ENCODE measurements around the gene MSRB3. TPM values are rescaled to one million over a fixed set of nuclear protein-coding genes. Genes with fewer than 3 reads are reported as not detected.

The MSRB3 gene
- total and polyA plus RNA-seq, 2 donors (not counting 3 experiments of a cell fraction or from before 2014, with no cell fraction given): 20.0 to 59.3 TPM

DNA sequence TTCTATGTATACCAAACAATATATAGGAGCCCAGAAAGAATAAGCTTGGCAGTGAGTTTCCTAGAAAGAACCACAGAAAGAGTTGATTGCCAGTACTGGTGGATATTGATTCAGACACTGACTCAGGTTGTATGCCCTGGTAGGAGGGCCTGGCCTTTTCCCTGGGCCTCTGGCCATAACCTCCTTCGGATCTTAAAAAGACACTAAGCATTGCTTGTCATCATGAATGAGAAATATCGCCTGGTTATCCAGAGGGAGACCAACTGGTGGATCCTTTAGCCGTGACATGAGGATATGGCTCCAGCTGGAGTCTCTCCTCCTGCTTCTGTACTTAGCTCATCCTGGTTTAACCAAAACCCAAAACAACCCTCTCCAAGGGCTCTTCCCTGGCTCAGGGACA lies 231.5 kb downstream of the MSRB3 start:
- BruUV-seq (replicated peaks): no TSS peak
- dilution Hi-C loops (cut with MboI; ENCODE audit: extremely low pct_ligation_motif_present, low sequenced_read_pairs): no loop called here
- no peaks in the 10 kb centered on the region for H4K20me1 ChIP-seq (replicated peaks; ENCODE audit: control insufficient read depth, extremely low read depth, insufficient read depth, low read length)
- H3K9ac ChIP-seq (replicated peaks; ENCODE audit: extremely low read depth, insufficient read depth, low read length): no peak overlapping the region
- POLR2A ChIA-PET: no interaction called here
- CTCF ChIA-PET: interaction anchor here (1.0 kb wide), 1 partner anchor 46 kb away, joined by 3 read pairs; no protein-coding TSS in a partner anchor
- no peak for DNase-seq (ENCODE audit: low read depth, low spot score)
- no peak overlapping the region for H3K4me3 ChIP-seq (replicated peaks in 1 of 3; ENCODE audit: insufficient read depth in 1 of 3, low read depth in 1 of 3, low read length in 3 of 3)
- H3K9me1 ChIP-seq (replicated peaks; ENCODE audit: control insufficient read depth, extremely low read depth, insufficient read depth, low read length): no peaks in the 10 kb centered on the region
- H3K79me2 ChIP-seq (ENCODE audit: control insufficient read depth, insufficient read depth, low read length): no peaks in the 10 kb centered on the region
- H3K36me3 ChIP-seq (ENCODE audit: control insufficient read depth in 2 of 2, extremely low read depth in 1 of 2, insufficient read depth in 2 of 2, low read length in 2 of 2): no peaks in the 10 kb centered on the region
- no peak overlapping the region for H3K27ac ChIP-seq (ENCODE audit: insufficient read depth, low read depth, low read length)
- no peak for FAIRE-seq
- H3K27me3 ChIP-seq (ENCODE audit: control insufficient read depth in 2 of 2, insufficient read depth in 2 of 2, low read length in 2 of 2): no peaks in the 10 kb centered on the region
- TF ChIP-seq POLR2A (IDR thresholded peaks at IDR 0.05; ENCODE audit: low read depth, low read length): no peak
- TF ChIP-seq POLR2AphosphoS5 (IDR thresholded peaks at IDR 0.05; ENCODE audit: insufficient read depth, low read depth, low read length): no peak
- TF ChIP-seq, protein P1, sequence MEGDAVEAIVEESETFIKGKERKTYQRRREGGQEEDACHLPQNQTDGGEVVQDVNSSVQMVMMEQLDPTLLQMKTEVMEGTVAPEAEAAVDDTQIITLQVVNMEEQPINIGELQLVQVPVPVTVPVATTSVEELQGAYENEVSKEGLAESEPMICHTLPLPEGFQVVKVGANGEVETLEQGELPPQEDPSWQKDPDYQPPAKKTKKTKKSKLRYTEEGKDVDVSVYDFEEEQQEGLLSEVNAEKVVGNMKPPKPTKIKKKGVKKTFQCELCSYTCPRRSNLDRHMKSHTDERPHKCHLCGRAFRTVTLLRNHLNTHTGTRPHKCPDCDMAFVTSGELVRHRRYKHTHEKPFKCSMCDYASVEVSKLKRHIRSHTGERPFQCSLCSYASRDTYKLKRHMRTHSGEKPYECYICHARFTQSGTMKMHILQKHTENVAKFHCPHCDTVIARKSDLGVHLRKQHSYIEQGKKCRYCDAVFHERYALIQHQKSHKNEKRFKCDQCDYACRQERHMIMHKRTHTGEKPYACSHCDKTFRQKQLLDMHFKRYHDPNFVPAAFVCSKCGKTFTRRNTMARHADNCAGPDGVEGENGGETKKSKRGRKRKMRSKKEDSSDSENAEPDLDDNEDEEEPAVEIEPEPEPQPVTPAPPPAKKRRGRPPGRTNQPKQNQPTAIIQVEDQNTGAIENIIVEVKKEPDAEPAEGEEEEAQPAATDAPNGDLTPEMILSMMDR (IDR thresholded peaks at IDR 0.05; ENCODE audit: extremely low read depth in 1 of 2, insufficient read depth in 1 of 2, low read depth in 1 of 2, low read length in 2 of 2): no peak
- TF ChIP-seq, protein P2, sequence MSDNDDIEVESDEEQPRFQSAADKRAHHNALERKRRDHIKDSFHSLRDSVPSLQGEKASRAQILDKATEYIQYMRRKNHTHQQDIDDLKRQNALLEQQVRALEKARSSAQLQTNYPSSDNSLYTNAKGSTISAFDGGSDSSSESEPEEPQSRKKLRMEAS (IDR thresholded peaks at IDR 0.05; ENCODE audit: insufficient read depth, insufficient read length): no peak
- no peak for TF ChIP-seq EZH2 (IDR thresholded peaks at IDR 0.05; ENCODE audit: borderline replicate concordance, low read depth, low read length, severe bottlenecking)
- no peak for TF ChIP-seq JUN (IDR thresholded peaks at IDR 0.05; ENCODE audit: borderline replicate concordance, insufficient read depth, insufficient read length, low read depth)
- no peak for TF ChIP-seq FOS (IDR thresholded peaks at IDR 0.05; ENCODE audit: borderline replicate concordance, insufficient read depth, low read length)
- TF ChIP-seq MYC (IDR thresholded peaks at IDR 0.05; ENCODE audit: low read depth, low read length): no peak
- TF ChIP-seq GATA2 (IDR thresholded peaks at IDR 0.05; ENCODE audit: insufficient read depth, insufficient read length, low read depth, low read length): no peak
- intact Hi-C loops (cut with micrococcal nuclease): no loop called here
- no peak overlapping the region for H3K4me2 ChIP-seq (ENCODE audit: insufficient read depth, low read length)
- no peaks in the 10 kb centered on the region for H3K9me3 ChIP-seq (replicated peaks; ENCODE audit: control insufficient read depth, insufficient read depth, low read length)
- no peak overlapping the region for H2AFZ ChIP-seq (ENCODE audit: low read depth, low read length)
- no peaks in the 10 kb centered on the region for H3K4me1 ChIP-seq (ENCODE audit: control insufficient read depth, extremely low read depth, insufficient read depth, low read length)
